HEK293 (cell line): ENCODE measurements around the gene EVI2B.

ENCODE experiments used
- CTCF ChIA-PET: fragments of 350-600 bp; formaldehyde crosslinking; extraction: SDS; loops from one replicate; lab custom pipeline; 2021; ENCODE audit warnings: antibody characterized with exemption; lab: Yijun Ruan, JAX
- POLR2A ChIA-PET: fragments of 300-600 bp; formaldehyde crosslinking; extraction: SDS; loops from one replicate; lab custom pipeline; 2020; ENCODE audit warnings: antibody characterized with exemption, inconsistent platforms; lab: Yijun Ruan, JAX
- H3K27ac ChIP-seq: fragments of 200-500 bp; sonication (Bioruptor generic); 2 replicates; pipeline ENCODE4 v1.5.1; 2014; ENCODE audit warnings: low read depth, low read length, control low read depth, inconsistent platforms; ENCODE audit errors: extremely low read depth
- H3K36me3 ChIP-seq, 2 experiments: fragments of 200-500 bp in 1 of 2; sonication (Bioruptor generic) in 1 of 2; 1 replicate in 1 of 2; 2 replicates in 1 of 2; pipeline ENCODE4 v1.5.1; 2014 to 2017; ENCODE audit warnings: inconsistent platforms in 2 of 2, low read length in 2 of 2; ENCODE audit not compliant: control insufficient read depth in 2 of 2, insufficient read depth in 1 of 2
- H3K4me1 ChIP-seq: fragments of 200-500 bp; sonication (Bioruptor generic); 2 replicates; pipeline ENCODE4 v1.5.1; 2014; ENCODE audit warnings: mild to moderate bottlenecking, low read length, inconsistent platforms; ENCODE audit not compliant: control insufficient read depth, insufficient read depth
- H3K4me3 ChIP-seq: 2 replicates; pipeline ENCODE4 v1.5.1; 2011; ENCODE audit warnings: low read depth, mild to moderate bottlenecking, control low read depth, low read length, moderate library complexity
- H3K9me3 ChIP-seq: fragments of 200-500 bp; sonication (Bioruptor generic); 2 replicates; pipeline ENCODE4 v1.5.1; 2014; ENCODE audit warnings: low read depth, low read length, inconsistent platforms; ENCODE audit not compliant: control insufficient read depth, insufficient read depth
- GLIS1 ChIP-seq: fragments of 450-650 bp; formaldehyde crosslinking; IDR thresholded peaks from 2 replicates; pipeline ENCODE4 v1.5.1; 2016; ENCODE audit warnings: missing biosample characterization, missing genetic modification characterization
- INSM2 ChIP-seq: fragments of 450-650 bp; formaldehyde crosslinking; IDR thresholded peaks from 2 replicates; pipeline ENCODE4 v1.5.1; 2016; ENCODE audit warnings: missing biosample characterization, missing genetic modification characterization
- KLF8 ChIP-seq: fragments of 450-650 bp; formaldehyde crosslinking; IDR thresholded peaks from 2 replicates; pipeline ENCODE4 v1.5.1; 2016; ENCODE audit warnings: missing biosample characterization, missing genetic modification characterization
- OSR2 ChIP-seq: fragments of 450-650 bp; formaldehyde crosslinking; IDR thresholded peaks from 2 replicates; pipeline ENCODE4 v1.5.1; 2016; ENCODE audit warnings: missing biosample characterization, missing genetic modification characterization
- PBX3 ChIP-seq: sonication (generic); formaldehyde crosslinking; IDR thresholded peaks from 2 replicates; pipeline ENCODE4 v1.8.1; 2022; ENCODE audit warnings: mild to moderate bottlenecking, moderate library complexity, missing genetic modification reagents
- PRDM2 ChIP-seq: fragments of 450-650 bp; formaldehyde crosslinking; IDR thresholded peaks from 2 replicates; pipeline ENCODE4 v1.5.1; 2016; ENCODE audit warnings: missing biosample characterization, missing genetic modification characterization, borderline replicate concordance
- SETDB1 ChIP-seq: IDR thresholded peaks from one replicate; pipeline ENCODE4 v1.6.1; 2017; ENCODE audit warnings: mild to moderate bottlenecking, low read length, moderate library complexity, mixed read lengths; ENCODE audit not compliant: insufficient read length
- ZBTB26 ChIP-seq: fragments of 450-650 bp; formaldehyde crosslinking; optimal IDR thresholded peaks from 2 replicates; pipeline ENCODE3; 2016; ENCODE audit warnings: missing biosample characterization, mild to moderate bottlenecking, missing genetic modification characterization
- ZBTB7A ChIP-seq: fragments of 450-650 bp; formaldehyde crosslinking; IDR thresholded peaks from 2 replicates; pipeline ENCODE4 v1.5.1; 2016; ENCODE audit warnings: low read depth, missing biosample characterization, missing genetic modification characterization
- ZBTB8A ChIP-seq: fragments of 450-650 bp; formaldehyde crosslinking; IDR thresholded peaks from 2 replicates; pipeline ENCODE4 v1.5.1; 2016; ENCODE audit warnings: missing biosample characterization, missing genetic modification characterization
- ZNF121 ChIP-seq: fragments of 450-650 bp; formaldehyde crosslinking; IDR thresholded peaks from 2 replicates; pipeline ENCODE4 v1.5.1; 2016; ENCODE audit warnings: missing biosample characterization, missing genetic modification characterization
- ZNF133 ChIP-seq: fragments of 450-650 bp; formaldehyde crosslinking; IDR thresholded peaks from 2 replicates; pipeline ENCODE4 v1.5.1; 2016; ENCODE audit warnings: missing biosample characterization, missing genetic modification characterization
- ZNF184 ChIP-seq: fragments of 450-650 bp; IDR thresholded peaks from 2 replicates; pipeline ENCODE4 v1.5.1; 2018; ENCODE audit warnings: missing biosample characterization, mild to moderate bottlenecking, missing genetic modification characterization
- ZNF248 ChIP-seq: fragments of 450-650 bp; formaldehyde crosslinking; IDR thresholded peaks from 2 replicates; pipeline ENCODE4 v1.5.1; 2017; ENCODE audit warnings: missing biosample characterization, missing genetic modification characterization
- ZNF366 ChIP-seq: fragments of 450-650 bp; formaldehyde crosslinking; conservative IDR thresholded peaks from 2 replicates; pipeline ENCODE4 v1.5.1; 2016; ENCODE audit warnings: missing biosample characterization, missing genetic modification characterization
- ZNF561 ChIP-seq: fragments of 450-650 bp; IDR thresholded peaks from 2 replicates; pipeline ENCODE4 v1.5.1; 2018; ENCODE audit warnings: missing biosample characterization, missing genetic modification characterization, borderline replicate concordance
- ZNF623 ChIP-seq: fragments of 450-650 bp; formaldehyde crosslinking; IDR thresholded peaks from 2 replicates; pipeline ENCODE4 v1.5.1; 2016; ENCODE audit warnings: missing biosample characterization, missing genetic modification characterization
- ZNF777 ChIP-seq: fragments of 450-650 bp; formaldehyde crosslinking; IDR thresholded peaks from 2 replicates; pipeline ENCODE4 v1.5.1; 2017; ENCODE audit warnings: missing biosample characterization, missing genetic modification characterization, borderline replicate concordance
- ZNF837 ChIP-seq: fragments of 450-650 bp; formaldehyde crosslinking; IDR thresholded peaks from 2 replicates; pipeline ENCODE4 v1.5.1; 2016; ENCODE audit warnings: missing biosample characterization, missing genetic modification characterization
- TF ChIP-seq, protein P1 (sequence below): fragments of 450-650 bp; formaldehyde crosslinking; IDR thresholded peaks from 2 replicates; pipeline ENCODE4 v1.5.1; 2016; ENCODE audit warnings: missing biosample characterization, missing genetic modification characterization
- TF ChIP-seq, protein P2 (sequence below): fragments of 450-650 bp; formaldehyde crosslinking; IDR thresholded peaks from 2 replicates; pipeline ENCODE4 v1.5.1; 2016; ENCODE audit warnings: missing biosample characterization, missing genetic modification characterization

Gene EVI2B

DNA sequence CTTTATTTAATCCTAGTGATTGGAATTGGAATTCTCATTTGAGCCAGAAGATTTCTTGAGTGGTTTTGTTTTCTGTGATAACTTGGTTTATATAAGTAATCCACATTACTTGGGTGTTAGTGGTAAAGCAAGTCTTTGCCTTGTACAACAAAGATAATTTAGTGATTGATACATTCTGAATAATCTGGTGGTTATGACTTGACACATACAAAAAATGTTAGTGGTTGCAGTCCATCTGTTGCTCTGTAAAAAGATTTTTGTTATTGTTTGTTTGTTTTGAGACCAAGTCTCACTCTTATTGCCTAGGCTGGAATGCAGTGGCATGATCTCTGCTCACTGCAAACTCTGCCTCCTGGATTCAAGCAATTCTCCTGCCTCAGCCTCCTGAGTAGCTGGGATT is 30.0 kb downstream of the EVI2B start:
- TF ChIP-seq ZNF133 (tag by site-specific recombination): no peak
- TF ChIP-seq, all 188 proteins: peak for 0
- Histone ChIP-seq H3K4me1 (no peaks in the 10 kb centered on the region), H3K36me3 (peaks cover 19 to 25% of the 10 kb centered on the region in 2 experiments), H3K9me3 (no peaks in the 10 kb centered on the region), H3K27ac (no peak overlapping the region), H3K4me3 (no peak overlapping the region)
- CTCF ChIA-PET: interaction anchor here (1.2 kb wide), 1 partner anchor 17 kb away, joined by 4 read pairs; no protein-coding TSS in a partner anchor
- POLR2A ChIA-PET: no interaction called here

- H3K27ac ChIP-seq: no peak overlapping the region
- POLR2A ChIA-PET: no interaction called here
- no peak for TF ChIP-seq ZNF121 (tag by site-specific recombination)
- no peak for TF ChIP-seq PBX3
- no peak for TF ChIP-seq GLIS1
- no peak for TF ChIP-seq PRDM2
- no peak for TF ChIP-seq ZNF777
- no peak for TF ChIP-seq ZBTB7A (tag by site-specific recombination)
- TF ChIP-seq ZNF623 (tag by site-specific recombination): no peak
- TF ChIP-seq, protein P1, sequence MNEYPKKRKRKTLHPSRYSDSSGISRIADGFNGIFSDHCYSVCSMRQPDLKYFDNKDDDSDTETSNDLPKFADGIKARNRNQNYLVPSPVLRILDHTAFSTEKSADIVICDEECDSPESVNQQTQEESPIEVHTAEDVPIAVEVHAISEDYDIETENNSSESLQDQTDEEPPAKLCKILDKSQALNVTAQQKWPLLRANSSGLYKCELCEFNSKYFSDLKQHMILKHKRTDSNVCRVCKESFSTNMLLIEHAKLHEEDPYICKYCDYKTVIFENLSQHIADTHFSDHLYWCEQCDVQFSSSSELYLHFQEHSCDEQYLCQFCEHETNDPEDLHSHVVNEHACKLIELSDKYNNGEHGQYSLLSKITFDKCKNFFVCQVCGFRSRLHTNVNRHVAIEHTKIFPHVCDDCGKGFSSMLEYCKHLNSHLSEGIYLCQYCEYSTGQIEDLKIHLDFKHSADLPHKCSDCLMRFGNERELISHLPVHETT: no peak
- no peak for TF ChIP-seq ZNF561 (tag by site-specific recombination)
- TF ChIP-seq OSR2 (tag by site-specific recombination): no peak
- no peak for TF ChIP-seq INSM2
- no peak for TF ChIP-seq ZBTB8A (tag by site-specific recombination)
- no peak for TF ChIP-seq KLF8 (tag by site-specific recombination)
- TF ChIP-seq ZNF248 (tag by site-specific recombination): no peak
- no peak for TF ChIP-seq ZNF366
- TF ChIP-seq, protein P2, sequence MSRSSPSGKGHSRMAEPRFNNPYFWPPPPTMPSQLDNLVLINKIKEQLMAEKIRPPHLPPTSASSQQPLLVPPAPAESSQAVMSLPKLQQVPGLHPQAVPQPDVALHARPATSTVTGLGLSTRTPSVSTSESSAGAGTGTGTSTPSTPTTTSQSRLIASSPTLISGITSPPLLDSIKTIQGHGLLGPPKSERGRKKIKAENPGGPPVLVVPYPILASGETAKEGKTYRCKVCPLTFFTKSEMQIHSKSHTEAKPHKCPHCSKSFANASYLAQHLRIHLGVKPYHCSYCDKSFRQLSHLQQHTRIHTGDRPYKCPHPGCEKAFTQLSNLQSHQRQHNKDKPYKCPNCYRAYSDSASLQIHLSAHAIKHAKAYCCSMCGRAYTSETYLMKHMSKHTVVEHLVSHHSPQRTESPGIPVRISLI (tag by site-specific recombination): no peak
- TF ChIP-seq ZNF184 (tag by site-specific recombination): no peak
- TF ChIP-seq SETDB1: no peak
- no peak for TF ChIP-seq ZBTB26
- no peak for TF ChIP-seq ZNF837 (tag by site-specific recombination)
- TF ChIP-seq, all 188 proteins: peak for 0
- CTCF ChIA-PET: interaction anchor here (1.5 kb wide), 1 partner anchor 10 kb away, joined by 5 read pairs; no protein-coding TSS in a partner anchor
- H3K36me3 ChIP-seq: peaks cover 20 to 21% of the 10 kb centered on the region in 2 experiments; a peak in 2 of 3 replicates
- H3K4me1 ChIP-seq: no peaks in the 10 kb centered on the region
- H3K9me3 ChIP-seq: no peaks in the 10 kb centered on the region
- H3K4me3 ChIP-seq: no peak overlapping the region
Measured at GRCh38 chr17:31281061-31281460, 32.8 kb downstream of the EVI2B start.
